ENCODE results near the gene RBM26.

RBM26 gene, protein sequence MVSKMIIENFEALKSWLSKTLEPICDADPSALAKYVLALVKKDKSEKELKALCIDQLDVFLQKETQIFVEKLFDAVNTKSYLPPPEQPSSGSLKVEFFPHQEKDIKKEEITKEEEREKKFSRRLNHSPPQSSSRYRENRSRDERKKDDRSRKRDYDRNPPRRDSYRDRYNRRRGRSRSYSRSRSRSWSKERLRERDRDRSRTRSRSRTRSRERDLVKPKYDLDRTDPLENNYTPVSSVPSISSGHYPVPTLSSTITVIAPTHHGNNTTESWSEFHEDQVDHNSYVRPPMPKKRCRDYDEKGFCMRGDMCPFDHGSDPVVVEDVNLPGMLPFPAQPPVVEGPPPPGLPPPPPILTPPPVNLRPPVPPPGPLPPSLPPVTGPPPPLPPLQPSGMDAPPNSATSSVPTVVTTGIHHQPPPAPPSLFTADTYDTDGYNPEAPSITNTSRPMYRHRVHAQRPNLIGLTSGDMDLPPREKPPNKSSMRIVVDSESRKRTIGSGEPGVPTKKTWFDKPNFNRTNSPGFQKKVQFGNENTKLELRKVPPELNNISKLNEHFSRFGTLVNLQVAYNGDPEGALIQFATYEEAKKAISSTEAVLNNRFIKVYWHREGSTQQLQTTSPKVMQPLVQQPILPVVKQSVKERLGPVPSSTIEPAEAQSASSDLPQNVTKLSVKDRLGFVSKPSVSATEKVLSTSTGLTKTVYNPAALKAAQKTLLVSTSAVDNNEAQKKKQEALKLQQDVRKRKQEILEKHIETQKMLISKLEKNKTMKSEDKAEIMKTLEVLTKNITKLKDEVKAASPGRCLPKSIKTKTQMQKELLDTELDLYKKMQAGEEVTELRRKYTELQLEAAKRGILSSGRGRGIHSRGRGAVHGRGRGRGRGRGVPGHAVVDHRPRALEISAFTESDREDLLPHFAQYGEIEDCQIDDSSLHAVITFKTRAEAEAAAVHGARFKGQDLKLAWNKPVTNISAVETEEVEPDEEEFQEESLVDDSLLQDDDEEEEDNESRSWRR

DNA sequence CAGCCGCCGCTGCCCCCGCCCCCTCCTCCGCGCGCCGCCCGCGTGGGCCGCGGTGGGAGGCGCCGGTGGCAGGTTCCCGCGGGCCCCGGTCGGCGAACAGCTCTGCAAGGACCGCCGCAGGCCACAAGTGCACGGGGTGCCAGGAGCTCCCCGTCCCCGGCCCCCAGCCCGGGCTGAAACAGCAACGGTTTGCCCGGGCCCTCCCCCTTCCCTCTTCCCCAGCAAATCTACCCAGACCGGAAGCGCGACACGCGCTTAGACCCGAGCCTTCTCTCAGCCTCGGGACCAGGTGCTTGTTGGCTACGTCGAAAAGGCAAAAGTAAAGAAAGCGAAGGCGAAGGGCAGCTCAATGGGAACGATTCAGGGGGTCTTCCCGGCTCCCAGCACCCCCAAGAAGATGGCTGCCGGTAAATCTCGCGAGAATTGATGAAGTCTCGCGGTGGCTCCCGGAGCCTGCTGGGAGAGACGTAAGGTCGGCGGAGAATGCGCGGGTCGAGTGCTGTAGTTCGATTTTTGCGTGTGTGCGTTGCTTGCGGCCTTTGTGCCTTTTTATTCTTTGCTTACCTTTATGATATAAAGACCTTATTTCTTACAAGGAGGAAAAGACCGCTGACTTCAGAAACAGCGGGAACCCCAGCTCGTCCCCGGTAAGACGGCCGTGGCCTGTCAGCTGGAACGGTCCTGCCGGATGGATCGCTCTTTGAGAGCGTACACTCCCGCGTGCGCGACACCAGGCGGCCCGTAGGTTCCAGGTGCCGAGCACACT, at the start of gene RBM26:
Gene RBM26 (minus strand): TSS at position 425 of the 766 bp plus-strand sequence. CDS start 481 bp downstream, outside the sequence.
- DNase-seq: peak in 55 of 56 donors; percentile 39 to 92 (median 81)

DNA sequence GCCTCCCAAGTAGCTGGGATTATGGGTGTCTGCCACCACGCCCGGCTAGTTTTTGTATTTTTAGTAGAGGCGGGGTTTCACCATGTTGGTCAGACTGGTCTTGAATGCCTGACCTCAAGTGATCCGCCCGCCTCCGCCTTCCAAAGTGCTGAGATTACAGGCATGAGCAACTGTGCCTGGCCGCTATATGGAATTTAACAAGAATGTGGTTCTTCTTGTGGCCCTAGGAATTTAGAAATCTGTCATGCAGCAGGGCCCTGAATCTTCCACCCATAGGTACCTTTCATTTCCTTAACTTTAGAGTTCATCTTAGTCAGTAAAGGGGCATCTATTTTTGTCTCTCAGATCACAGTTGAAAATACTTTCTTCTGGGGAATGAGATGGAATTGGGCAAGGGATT, 49.3 kb upstream of the RBM26 start:
- no peak for DNase-seq

DNA sequence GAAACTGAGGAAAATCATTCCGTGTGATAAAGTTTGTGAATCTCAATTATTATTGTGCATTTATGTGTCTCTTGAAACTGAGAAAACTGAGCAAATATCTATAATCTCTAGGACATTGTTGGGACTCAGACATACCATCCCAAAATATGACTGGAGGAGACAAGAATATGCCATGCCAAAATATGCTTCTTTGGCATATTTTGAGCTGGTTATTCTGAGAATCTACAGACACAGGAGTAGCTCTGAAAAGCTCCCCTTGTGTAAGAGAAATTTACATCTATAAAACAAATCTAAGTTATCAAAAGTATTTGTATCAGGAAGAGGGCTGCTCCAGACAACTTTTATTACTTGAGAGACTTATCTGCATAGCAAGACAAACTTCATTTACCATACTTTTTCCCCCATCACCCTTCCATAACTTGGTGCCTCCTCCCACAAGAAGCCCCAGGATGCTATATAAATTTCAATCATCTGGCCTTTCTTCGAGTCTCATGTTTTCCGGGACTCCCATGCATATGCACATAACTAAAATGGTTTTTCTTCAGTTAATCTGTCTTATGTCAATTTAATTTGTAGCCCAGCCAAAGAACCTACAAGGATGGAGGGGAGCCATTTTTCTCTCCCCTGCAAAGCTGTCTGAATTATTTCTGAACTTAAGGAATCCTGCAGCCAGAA, 46.3 kb upstream of the RBM26 start:
- no peak for DNase-seq

DNA sequence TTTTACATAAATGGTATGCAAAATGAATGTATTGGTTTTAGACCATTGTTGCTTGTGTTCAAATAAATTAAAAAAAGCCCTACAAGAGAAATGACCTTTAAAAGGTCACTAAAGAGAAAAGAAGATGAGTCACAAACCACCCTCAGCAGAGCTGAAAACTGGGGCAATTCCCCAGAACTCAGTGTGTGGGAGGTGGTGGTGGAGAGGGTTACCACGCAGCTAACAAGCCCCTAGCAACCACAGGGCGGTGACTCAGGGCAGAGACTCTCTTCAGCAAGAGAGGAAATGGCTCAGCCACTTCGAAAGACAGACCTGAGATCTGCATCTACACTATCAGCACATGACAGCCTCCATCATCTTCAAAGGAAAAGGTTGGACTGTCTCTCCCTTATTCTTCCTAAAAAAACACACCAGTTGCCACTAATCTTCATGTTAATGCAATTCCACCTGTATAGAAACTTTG, 45.5 kb upstream of the RBM26 start:
- DNase-seq: peak in 22 of 56 donors; percentile 1 to 56 (median 14)

DNA sequence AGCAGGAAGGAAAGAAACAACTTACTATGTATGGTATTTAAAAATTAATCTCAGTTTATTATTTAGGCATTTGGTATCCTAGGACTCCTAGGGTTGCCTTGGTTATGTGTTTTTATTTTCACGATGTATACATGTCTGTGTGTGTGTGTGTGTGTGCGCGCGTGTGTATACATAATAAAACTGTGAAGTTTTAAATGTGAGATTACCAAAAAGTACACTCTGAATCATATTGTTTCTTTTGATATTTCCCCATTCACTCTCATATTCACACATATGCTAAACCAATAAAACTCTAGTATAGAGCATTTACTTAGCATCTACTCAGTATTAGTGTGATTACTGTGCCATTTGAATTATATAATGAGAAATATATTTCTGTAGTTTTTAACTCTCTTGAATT, 44.1 kb upstream of the RBM26 start:
- no peak for DNase-seq

DNA sequence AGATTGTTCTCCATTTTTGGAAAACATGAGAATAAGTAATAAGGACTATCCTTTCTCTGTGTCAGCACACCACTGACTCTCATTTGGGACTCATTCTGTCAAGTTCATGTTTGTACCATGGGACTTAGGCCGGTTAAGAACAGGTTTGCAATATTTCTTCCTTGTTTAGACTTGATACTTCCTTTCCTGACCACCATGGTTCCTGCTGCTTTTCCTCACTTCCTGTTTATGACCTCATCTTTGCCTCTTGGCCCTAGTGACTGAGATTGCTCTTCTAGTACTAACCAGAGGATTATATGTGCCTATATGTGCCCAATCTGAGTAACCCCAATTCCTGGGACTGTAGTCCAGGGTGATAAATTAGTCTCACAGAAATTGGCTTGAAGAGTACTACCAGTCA, 42.4 kb upstream of the RBM26 start:
- no peak for DNase-seq

DNA sequence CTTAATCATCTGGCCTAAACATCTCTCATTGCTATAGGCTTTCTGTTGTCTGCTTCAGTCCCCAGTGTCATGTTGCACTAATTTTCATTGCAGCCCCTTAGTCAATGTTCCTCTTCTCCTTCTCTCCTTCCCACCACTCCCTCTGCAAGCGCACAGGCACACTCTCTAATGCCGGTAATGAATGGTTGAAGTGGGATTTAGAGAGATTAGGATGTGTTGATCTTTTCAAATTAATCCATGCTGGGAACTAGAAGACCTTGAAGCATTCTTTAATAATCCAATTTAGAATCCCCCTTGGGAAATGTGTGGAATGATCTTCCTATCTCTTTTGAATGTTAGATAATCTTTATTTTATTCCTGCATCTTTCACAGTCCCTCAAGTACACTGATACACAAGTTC, 41.7 kb upstream of the RBM26 start:
- no peak for DNase-seq

DNA sequence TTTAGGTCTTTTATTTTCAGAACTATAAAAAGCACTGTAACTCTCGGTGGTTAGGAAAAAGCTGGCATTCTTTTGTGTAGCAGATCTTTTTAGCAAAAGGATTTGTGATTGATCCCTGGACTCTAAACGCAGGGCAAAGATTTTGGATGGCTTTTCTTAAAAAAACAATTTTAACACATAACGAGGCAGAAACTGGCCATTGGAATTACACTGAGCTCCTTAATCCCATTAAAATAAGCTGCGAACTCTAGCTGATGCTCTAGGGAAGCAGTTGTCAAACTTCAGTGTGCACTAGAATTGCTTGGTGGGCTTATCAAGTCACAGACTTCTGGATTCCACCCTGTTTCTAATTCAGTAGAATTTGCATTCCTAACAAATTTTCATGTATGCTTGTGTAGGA, 41.1 kb upstream of the RBM26 start:
- no peak for DNase-seq

DNA sequence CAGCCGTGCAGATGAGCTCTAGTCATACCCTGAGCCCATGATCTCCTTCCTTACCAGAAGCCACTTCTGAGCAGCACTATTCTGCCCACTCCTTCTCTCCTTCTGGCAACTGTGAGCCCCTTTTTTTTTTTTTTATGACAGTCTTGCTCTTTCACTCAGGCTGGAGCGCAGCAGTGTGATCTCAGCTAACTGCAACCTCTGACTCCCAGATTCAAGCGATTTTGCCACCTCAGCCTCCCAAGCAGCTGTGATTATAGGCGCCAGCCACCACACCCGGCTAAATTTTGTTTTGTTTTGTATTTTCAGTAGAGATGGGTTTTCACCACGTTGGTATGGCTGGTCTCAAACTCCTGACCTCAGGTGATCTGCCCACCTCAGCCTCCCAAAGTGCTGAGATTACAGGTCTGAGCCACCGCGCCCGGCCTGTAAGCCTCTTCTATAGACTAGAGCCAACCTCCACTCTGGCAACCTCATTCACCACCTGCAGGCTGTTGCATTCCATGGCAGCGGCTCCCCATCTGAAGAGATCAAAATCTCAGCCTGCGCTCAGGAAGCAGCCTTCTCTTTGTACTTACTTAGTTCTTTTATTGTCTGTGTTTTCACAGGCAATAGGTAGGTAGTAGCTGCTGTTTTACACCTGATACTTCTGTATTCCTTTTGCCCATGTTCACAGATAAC, 40.1 kb upstream of the RBM26 start:
- DNase-seq: no peak

DNA sequence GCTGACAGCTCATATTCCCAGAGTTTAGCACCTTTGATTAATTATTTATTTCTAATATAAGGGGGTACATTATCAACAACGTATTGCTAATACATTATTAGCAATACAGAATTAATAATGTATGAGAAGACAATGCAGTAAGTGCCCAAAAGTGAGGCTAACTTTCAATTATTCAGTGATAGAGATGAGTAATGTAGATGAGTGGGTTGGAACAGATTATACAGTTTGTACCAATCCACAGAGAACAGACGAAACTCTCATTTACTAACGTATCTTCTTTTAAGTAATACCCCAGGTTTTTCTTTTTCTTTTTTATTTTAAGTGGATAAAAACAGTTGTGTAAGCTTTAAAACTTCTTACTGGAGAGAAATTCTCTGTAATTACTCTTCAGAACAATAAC, 36.7 kb upstream of the RBM26 start:
- no peak for DNase-seq

DNA sequence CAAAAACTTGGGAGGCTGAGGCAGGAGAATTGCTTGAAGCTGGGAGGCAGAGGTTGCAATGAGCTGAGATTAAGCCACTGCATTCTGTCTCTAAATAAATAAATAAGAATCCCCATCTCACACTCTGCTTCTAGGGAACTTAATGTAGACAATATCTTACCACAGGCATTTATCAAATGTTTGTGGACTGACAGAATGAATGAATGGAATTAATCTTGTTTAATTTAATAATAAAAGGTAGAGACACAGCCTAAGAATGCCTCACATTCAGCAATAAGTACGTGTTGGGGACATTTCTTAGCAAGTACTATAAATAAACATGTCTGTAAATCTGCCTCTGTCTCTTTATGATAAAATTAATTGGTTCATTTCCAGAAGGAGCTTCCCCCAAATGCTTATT, 36.2 kb upstream of the RBM26 start:
- DNase-seq: no peak

DNA sequence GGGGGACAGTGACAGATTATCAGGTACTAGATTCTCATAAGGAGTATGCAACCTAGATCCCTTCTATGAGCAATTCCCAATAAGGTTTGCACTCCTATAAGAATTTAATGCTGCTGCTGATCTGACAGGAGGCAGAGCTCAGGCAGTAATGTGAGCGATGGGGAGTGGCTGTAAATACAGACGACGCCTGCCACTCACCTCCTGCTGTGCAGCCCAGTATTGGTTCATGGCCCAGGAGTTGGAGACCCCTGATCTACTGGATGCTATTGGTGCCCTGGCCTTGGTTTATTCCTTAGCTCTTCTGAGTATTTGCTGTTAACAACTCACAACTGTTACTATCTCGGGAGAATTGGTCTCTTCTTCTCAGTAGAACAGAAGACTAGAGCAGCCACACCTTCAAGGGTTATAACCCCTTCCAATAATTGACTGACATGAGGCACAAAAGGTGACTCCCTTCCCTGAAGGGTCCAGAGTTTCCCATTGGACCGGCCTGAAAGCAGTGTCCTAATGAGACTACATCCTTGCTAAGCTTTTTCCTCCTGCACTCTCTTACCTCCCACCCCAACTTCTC, 35.0 kb upstream of the RBM26 start:
- no peak for DNase-seq

DNA sequence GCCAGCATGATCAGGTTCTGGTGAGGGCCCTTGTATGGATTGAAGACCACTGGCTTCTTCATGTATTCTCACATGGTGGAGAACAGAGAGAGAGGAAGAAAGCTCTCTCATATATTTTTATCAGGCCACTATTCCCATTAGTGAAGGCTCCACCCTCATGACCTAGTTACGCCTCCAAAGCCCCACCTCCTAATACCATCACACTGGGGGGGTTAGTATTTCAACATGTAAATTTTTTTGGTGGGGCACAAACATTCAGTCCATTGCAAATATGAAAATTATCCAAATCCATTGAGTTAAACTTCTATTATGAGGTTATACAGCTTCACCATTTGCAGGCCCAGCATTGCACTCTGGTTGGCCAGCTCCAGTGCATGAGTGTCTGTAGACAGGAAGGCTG, 33.2 kb upstream of the RBM26 start:
- no peak for DNase-seq

DNA sequence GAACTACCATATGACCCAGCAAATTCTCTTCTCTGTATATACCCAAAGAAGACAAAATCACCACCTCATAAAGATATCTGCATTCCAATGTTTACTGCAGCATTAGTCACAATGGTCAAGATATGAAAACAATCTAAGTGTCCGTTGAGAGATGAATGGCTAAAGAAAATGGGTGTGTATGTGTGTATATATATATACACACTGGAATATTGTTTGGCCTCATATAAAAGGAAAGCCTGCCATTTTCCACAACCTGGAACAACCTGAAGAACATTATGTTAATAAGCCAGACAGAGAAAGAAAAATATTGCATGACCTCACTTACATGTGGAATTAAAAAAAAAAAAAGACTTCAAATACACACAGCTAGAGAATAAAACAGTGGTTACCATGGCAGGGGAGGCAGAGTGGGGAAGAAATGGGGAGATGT, 29.5 kb upstream of the RBM26 start:
- no peak for DNase-seq

DNA sequence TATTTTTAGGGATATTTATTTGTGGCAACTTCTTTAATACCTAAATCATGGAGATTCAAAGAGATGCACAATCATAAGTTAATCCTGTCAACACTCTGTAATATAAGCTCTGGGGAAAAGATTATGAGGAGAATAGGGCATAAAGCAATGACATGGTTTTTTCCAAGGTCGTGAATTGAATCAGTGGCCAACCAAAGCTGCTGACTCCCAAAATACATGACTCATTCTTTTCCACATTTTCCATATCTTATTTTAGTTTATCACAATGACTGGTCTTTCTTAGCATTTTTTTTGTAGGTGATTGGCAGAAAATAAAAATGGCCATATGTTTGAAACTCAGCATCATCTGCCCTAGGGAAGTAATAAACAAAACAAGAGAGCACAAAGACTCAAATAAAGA, 28.5 kb upstream of the RBM26 start:
- DNase-seq: no peak

DNA sequence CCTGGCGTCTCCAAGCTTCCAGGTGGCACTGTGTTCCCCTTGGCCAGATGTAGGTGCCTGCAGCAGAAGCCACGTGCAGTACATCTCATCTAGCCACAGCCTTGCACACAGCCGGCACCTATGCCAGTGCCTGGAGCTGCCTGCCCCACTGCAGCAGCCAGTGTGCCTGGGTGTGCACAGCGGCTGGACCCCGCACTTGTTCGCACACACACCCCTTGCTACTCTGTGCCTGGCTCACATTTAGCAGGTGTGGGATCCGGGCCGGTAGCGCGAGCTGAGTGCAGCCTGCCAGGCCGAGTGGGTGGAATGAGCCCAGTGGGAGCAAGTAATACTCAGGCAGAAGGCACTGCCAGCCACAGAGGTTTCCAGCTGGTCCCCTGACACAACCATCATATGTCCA, 26.9 kb upstream of the RBM26 start:
- no peak for DNase-seq

DNA sequence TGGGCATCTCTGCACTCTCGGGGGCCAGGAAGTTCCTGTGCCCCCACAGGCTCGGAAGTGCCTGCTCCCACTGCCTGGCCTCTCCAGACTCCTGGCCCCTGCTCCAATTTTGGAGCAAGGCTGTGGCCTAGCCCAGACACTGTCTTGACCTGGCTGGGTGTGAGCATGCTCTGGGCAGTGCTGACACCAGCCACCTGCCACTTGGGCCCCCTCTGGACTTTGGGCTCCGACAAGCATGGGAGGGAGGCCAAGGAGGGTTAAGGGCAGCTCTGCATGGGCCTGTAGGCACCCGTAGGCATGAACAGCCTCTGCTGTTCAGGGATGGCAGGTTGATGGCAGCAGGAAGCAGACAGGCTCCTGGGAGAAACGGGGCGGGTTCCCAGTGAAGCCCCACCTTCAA, 26.0 kb upstream of the RBM26 start:
- DNase-seq: no peak

DNA sequence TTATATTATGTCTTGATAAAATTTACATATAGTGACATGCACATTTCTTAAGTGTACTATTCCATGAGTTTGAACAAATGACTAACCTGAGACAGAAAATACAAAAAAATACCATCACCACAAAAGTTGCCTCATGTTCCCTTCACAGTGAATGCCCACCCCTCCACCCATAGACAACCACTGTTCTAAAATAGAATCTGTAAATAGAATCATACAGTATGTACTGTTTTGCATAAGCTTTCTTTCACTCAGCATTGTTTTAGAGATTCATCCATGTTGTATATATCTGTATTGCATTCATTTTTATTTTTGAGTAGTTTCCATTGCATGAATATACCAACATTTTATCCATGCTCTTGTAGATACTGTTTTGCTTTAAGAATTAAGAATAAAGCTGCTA, 23.3 kb upstream of the RBM26 start:
- DNase-seq: no peak

DNA sequence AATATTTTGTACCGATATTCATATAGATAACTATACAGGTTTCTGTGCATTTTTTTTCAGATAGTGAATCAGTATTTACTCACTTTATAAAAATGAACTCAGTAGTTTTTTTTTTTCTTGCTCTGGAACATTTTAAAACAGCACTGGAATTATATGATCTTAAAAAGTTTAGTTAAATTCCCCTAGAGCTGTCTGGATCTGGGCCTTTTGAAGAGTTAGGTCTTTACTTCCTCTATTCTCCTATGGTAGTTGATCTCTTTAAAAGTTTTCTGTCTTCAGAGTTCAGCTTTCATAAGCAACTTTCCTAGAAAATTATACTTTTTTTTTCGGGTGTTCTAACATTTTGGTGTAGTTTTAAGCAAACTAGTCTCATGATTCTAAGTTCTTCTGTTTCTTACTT, 21.8 kb upstream of the RBM26 start:
- no peak for DNase-seq

DNA sequence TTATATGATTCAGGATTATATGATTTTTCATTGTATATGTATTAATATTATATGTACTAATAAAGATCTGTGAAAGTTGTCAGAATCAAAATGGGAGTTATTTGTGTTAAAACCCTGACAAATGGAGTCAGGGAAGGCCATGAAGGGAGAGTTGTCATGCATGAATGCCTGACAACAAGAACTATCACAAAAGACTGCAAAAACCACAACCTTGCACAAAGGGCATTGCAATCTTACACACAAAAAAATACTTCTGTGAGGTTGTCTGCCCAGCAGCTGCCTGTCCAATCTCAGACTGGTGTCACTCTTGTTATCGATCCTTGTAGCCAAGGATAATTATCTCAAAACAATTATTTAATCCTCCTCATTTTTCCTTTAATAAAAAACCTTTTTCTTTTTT, 21.2 kb upstream of the RBM26 start:
- DNase-seq: no peak
